Breast epithelium (tissue), 3 donors: Measurements from ENCODE around the gene CPB1.

ENCODE experiments used
- POLR2AphosphoS5 ChIP-seq, 3 donors: sonication (generic); formaldehyde crosslinking; IDR thresholded peaks; one replicate each; pipeline ENCODE4 v1.6.1; 2017; ENCODE audit warnings: antibody characterized with exemption in 3 of 3
- TF ChIP-seq, protein P1 (sequence below), 3 donors: fragments of 450-650 bp; IDR thresholded peaks; one replicate each; pipeline ENCODE4 v1.5.1; 2016 to 2017; ENCODE audit warnings: antibody characterized with exemption in 3 of 3, mild to moderate bottlenecking in 3 of 3, moderate library complexity in 3 of 3

DNA sequence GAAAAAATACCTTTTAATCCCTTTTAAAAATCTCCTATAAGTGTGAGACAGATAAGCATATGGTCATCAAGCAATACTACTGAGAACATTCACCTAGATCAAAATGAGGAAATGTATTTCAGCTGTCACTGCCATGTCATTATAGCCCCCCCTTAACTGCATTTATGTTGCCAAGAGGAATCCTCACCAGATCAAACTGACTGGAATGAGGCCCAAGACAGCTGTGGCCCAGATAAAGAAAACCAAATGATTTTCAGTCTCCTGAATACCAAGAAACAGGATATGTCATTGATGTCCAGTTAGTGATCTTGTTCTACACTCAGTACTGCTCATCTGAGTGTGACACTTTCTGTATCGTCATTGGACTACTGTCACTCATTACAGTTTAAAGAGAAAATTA lies 35.1 kb upstream of the CPB1 start:
- TF ChIP-seq, protein P1, sequence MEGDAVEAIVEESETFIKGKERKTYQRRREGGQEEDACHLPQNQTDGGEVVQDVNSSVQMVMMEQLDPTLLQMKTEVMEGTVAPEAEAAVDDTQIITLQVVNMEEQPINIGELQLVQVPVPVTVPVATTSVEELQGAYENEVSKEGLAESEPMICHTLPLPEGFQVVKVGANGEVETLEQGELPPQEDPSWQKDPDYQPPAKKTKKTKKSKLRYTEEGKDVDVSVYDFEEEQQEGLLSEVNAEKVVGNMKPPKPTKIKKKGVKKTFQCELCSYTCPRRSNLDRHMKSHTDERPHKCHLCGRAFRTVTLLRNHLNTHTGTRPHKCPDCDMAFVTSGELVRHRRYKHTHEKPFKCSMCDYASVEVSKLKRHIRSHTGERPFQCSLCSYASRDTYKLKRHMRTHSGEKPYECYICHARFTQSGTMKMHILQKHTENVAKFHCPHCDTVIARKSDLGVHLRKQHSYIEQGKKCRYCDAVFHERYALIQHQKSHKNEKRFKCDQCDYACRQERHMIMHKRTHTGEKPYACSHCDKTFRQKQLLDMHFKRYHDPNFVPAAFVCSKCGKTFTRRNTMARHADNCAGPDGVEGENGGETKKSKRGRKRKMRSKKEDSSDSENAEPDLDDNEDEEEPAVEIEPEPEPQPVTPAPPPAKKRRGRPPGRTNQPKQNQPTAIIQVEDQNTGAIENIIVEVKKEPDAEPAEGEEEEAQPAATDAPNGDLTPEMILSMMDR (IDR thresholded peaks at IDR 0.05) = no peak
- TF ChIP-seq POLR2AphosphoS5 (IDR thresholded peaks at IDR 0.05) = no peak
